GM19328 (cell line): ENCODE measurements around the gene CREBRF.
A peak's percentile ranks its signal among the peaks of the same experiment; 100 is the strongest.
"Not testable (repeated sequence)": the region's sequence is repeated elsewhere in the genome, so short reads cannot be mapped to it uniquely, and the experiment has no call there.

ENCODE experiments used
- ATAC-seq: cut with Tn5 transposase; IDR thresholded peaks from one replicate; pipeline ENCODE4 v1.9.1; 2021; ENCODE audit warnings: mild to moderate bottlenecking, moderate library complexity; ENCODE audit not compliant: unreplicated experiment

CREBRF gene

GRCh38 chr5:173055983-173056782 is at the start of gene CREBRF:
Gene CREBRF, plus strand, starts transcription at chr5:173056352. Its CDS starts 24,424 bp downstream, at chr5:173080776.
- ATAC-seq, result peak; percentile 76

- no peak for ATAC-seq
These were observed 46.1 kb upstream of the CREBRF start for GRCh38 chr5:173010021-173010420.

GRCh38 chr5:173010547-173011464 is 45.3 kb upstream of the CREBRF start:
- ATAC-seq, result no peak

- no peak for ATAC-seq
These were observed 44.6 kb upstream of the CREBRF start for GRCh38 chr5:173011566-173011965.

- ATAC-seq, result no peak
These were observed 43.3 kb upstream of the CREBRF start for GRCh38 chr5:173012882-173013281.

- no peak for ATAC-seq
These were observed 41.5 kb upstream of the CREBRF start for GRCh38 chr5:173014671-173015070.

GRCh38 chr5:173015192-173015591 is 41.0 kb upstream of the CREBRF start:
- ATAC-seq, result no peak

- ATAC-seq, result no peak
These were observed 40.3 kb upstream of the CREBRF start for GRCh38 chr5:173015598-173016455.

- ATAC-seq, result no peak
These were observed 39.5 kb upstream of the CREBRF start for GRCh38 chr5:173016598-173017046.

GRCh38 chr5:173017087-173017486 is 39.1 kb upstream of the CREBRF start:
- not testable (repeated sequence) for ATAC-seq

GRCh38 chr5:173018358-173018757 is 37.8 kb upstream of the CREBRF start:
- no peak for ATAC-seq

GRCh38 chr5:173020154-173020581 is 36.0 kb upstream of the CREBRF start:
- ATAC-seq, result no peak

- ATAC-seq, result no peak
These were observed 35.5 kb upstream of the CREBRF start for GRCh38 chr5:173020643-173021042.

- ATAC-seq, result no peak
These were observed 30.5 kb upstream of the CREBRF start for GRCh38 chr5:173025651-173026050.

GRCh38 chr5:173027905-173028304 is 28.2 kb upstream of the CREBRF start:
- no peak for ATAC-seq

- no peak for ATAC-seq
These were observed 27.3 kb upstream of the CREBRF start for GRCh38 chr5:173028811-173029327.

- no peak for ATAC-seq
These were observed 26.6 kb upstream of the CREBRF start for GRCh38 chr5:173029499-173029921.

- not testable (repeated sequence) for ATAC-seq
These were observed 24.1 kb upstream of the CREBRF start for GRCh38 chr5:173032096-173032495.

GRCh38 chr5:173032730-173033129 is 23.4 kb upstream of the CREBRF start:
- ATAC-seq, result no peak

- ATAC-seq, result no peak
These were observed 22.2 kb upstream of the CREBRF start for GRCh38 chr5:173033923-173034322.
